GM12878 (cell line): Measurements from ENCODE around the gene CUL4A. TPM values are rescaled to one million over a fixed set of nuclear protein-coding genes. Genes with fewer than 3 reads are reported as not detected.

Experiments used
- ATAC-seq: fragments of 200-7000 bp; cut with Tn5 transposase; 3 replicates; pipeline ENCODE4 v1.9.1; 2020; ENCODE audit warnings: mild to moderate bottlenecking, moderate library complexity
- BruUV-seq: library from RNA; stranded (reverse); fragments of 400-500 nt; replicated peaks from 2 replicates; lab custom pipeline; 2021; lab: Mats Ljungman, UMichigan
- CTCF ChIA-PET: fragments of 300-600 bp; sonication (Branson Sonifier 250); formaldehyde crosslinking; extraction: SDS; loops from one replicate; lab custom pipeline; 2021; ENCODE audit warnings: inconsistent platforms; lab: Yijun Ruan, JAX
- POLR2A ChIA-PET: fragments of 350-600 bp; formaldehyde crosslinking; extraction: SDS; loops from one replicate; lab custom pipeline; 2021; ENCODE audit warnings: inconsistent platforms; lab: Charles Lee
- RAD21 ChIA-PET: fragments of 300-600 bp; sonication (Branson Sonifier 250); formaldehyde crosslinking; loops from one replicate; lab custom pipeline; 2023; ENCODE audit warnings: antibody characterized with exemption; ENCODE audit not compliant: unreplicated experiment; lab: Charles Lee
- SMC1A ChIA-PET: fragments of 300-600 bp; sonication (Branson Sonifier 250); formaldehyde crosslinking; loops from one replicate; lab custom pipeline; 2023; ENCODE audit not compliant: unreplicated experiment, uncharacterized antibody; lab: Charles Lee
- DNase-seq: peaks from one replicate; pipeline ENCODE4 v3.0.0-alpha.2; 2011; ENCODE audit warnings: low read depth, low spot score
- FAIRE-seq: peaks from 3 replicates; lab custom pipeline; 2011; peaks lifted over from hg19 to GRCh38; lab: Jason Lieb, UNC
- H2AFZ ChIP-seq: 2 replicates; pipeline ENCODE4 v1.6.0; 2011; ENCODE audit warnings: low read depth, low read length, control low read depth; ENCODE audit not compliant: control insufficient read depth
- H3K27ac ChIP-seq: 2 replicates; pipeline ENCODE4 v1.5.1; 2011; ENCODE audit warnings: control low read depth; ENCODE audit not compliant: control insufficient read depth, insufficient read depth
- H3K27me3 ChIP-seq, 2 experiments: replicated peaks in 1 of 2; 2 replicates each; pipeline versions ENCODE4 v1.6.0 to v1.6.1; 2011; ENCODE audit warnings: low read length in 1 of 2; ENCODE audit not compliant: control insufficient read depth in 2 of 2, insufficient read depth in 2 of 2
- H3K36me3 ChIP-seq, 2 experiments: 2 replicates each; pipeline ENCODE4 v1.5.1; 2011; ENCODE audit warnings: low read length in 1 of 2; ENCODE audit not compliant: control insufficient read depth in 2 of 2, insufficient read depth in 2 of 2
- H3K4me1 ChIP-seq: 2 replicates; pipeline ENCODE4 v1.6.1; 2011; ENCODE audit warnings: mild to moderate bottlenecking, low read length, moderate library complexity, mixed read lengths; ENCODE audit not compliant: control insufficient read depth, insufficient read depth
- H3K4me2 ChIP-seq: 2 replicates; pipeline ENCODE4 v1.6.0; 2011; ENCODE audit warnings: control low read depth; ENCODE audit not compliant: control insufficient read depth, insufficient read depth
- H3K4me3 ChIP-seq: fragments of 200-600 bp; sonication (generic); 2 replicates; pipeline ENCODE4 v1.5.1; 2016
- H3K79me2 ChIP-seq: 2 replicates; pipeline ENCODE4 v1.6.0; 2011; ENCODE audit warnings: low read length; ENCODE audit not compliant: control insufficient read depth, insufficient read depth
- H3K9ac ChIP-seq: 2 replicates; pipeline ENCODE4 v1.8.0; 2011; ENCODE audit warnings: low read length, control low read depth, mixed read lengths; ENCODE audit not compliant: control insufficient read depth, insufficient read depth
- H3K9me3 ChIP-seq: replicated peaks from 3 replicates; pipeline ENCODE4 v1.5.1; 2011; ENCODE audit warnings: mild to moderate bottlenecking, low read length; ENCODE audit not compliant: control insufficient read depth, insufficient read depth
- H4K20me1 ChIP-seq: 2 replicates; pipeline ENCODE4 v1.6.0; 2011; ENCODE audit not compliant: control insufficient read depth, insufficient read depth
- EP300 ChIP-seq, 2 experiments: fragments of 150-350 bp in 1 of 2; IDR thresholded peaks; 2 replicates each; pipeline ENCODE4 v1.6.1; 2011 to 2012; ENCODE audit warnings: low read depth in 2 of 2, low read length in 2 of 2, borderline replicate concordance in 1 of 2, improper control_type of control experiment in 1 of 2, inconsistent platforms in 1 of 2; ENCODE audit not compliant: control insufficient read depth in 1 of 2
- FOXK2 ChIP-seq: fragments of 450-650 bp; IDR thresholded peaks from 2 replicates; pipeline ENCODE4 v1.6.1; 2017; ENCODE audit warnings: mild to moderate bottlenecking, moderate library complexity
- NRF1 ChIP-seq: conservative IDR thresholded peaks from 2 replicates; pipeline ENCODE4 v1.6.1; 2011; ENCODE audit warnings: mild to moderate bottlenecking, low read depth, low read length, improper control_type of control experiment
- SRF ChIP-seq, 2 experiments: IDR thresholded peaks; 2 replicates each; pipeline ENCODE4 v1.6.1; 2011; ENCODE audit warnings: low read depth in 2 of 2, low read length in 2 of 2, mild to moderate bottlenecking in 1 of 2, moderate library complexity in 1 of 2
- TCF12 ChIP-seq: IDR thresholded peaks from 2 replicates; pipeline ENCODE4 v1.6.1; 2011; ENCODE audit warnings: low read depth, mild to moderate bottlenecking, low read length
- ZBED1 ChIP-seq: IDR thresholded peaks from 2 replicates; pipeline ENCODE4 v1.6.1; 2016; ENCODE audit warnings: borderline replicate concordance
- ZNF622 ChIP-seq: fragments of 450-650 bp; IDR thresholded peaks from 2 replicates; pipeline ENCODE4 v1.6.1; 2017; ENCODE audit warnings: mild to moderate bottlenecking, inconsistent platforms
- WGBS: methylation state at CpG from one replicate; pipeline ENCODE4 v1.1.6; 2016; ENCODE audit warnings: low lambda C conversion rate; ENCODE audit not compliant: insufficient replicate concordance, insufficient coverage; ENCODE audit errors: missing lambda C conversion rate; 5-methylcytosine and 5-hydroxymethylcytosine counted together
- in situ Hi-C: fragments of 300-500 bp; cut with MboI; formaldehyde crosslinking; loops from 9 replicates; pipeline ENCODE4 v1.14.3; 2018; ENCODE audit warnings: mixed read lengths
- intact Hi-C: fragments of 100-400 bp; cut with micrococcal nuclease; formaldehyde crosslinking; loops from one replicate; pipeline ENCODE4 v1.14.2; 2022; ENCODE audit not compliant: unreplicated experiment
- polyA plus RNA-seq, 11 experiments: library from polyadenylated mRNA; depleted of rRNA in 4 of 11; unstranded in 6 of 11; stranded (reverse) in 5 of 11; fragments of >200 nt; fragmentation: Nextera tagmentation in 4 of 11; fragmentation: Illumina TruSeq in 1 of 11; extraction: Ambion mirVana in 4 of 11; extraction: Trizol in 1 of 11; gene quantifications; 1 replicate in 1 of 11; 2 replicates in 10 of 11; pipeline versions ENCODE4 v1.2.1 to v1.2.3, GENCODE V29; 2011 to 2016; ENCODE audit warnings: inconsistent platforms in 2 of 11, missing spikeins in 2 of 11, low read depth in 1 of 11
- total RNA-seq, 4 experiments: library from RNA; depleted of rRNA in 3 of 4; stranded (reverse); fragments of >200 nt in 3 of 4; fragmentation: Illumina TruSeq in 1 of 4; extraction: Trizol in 1 of 4; gene quantifications; 2 replicates each; pipeline versions ENCODE4 v1.2.1 to v1.2.3, GENCODE V29; 2013 to 2021

Gene CUL4A
- total and polyA plus RNA-seq, 10 of the 15 experiments (the other 5 are each of a cell fraction or from before 2014, with no cell fraction given): 19.7 to 74.3 (median 55.6) TPM

DNA sequence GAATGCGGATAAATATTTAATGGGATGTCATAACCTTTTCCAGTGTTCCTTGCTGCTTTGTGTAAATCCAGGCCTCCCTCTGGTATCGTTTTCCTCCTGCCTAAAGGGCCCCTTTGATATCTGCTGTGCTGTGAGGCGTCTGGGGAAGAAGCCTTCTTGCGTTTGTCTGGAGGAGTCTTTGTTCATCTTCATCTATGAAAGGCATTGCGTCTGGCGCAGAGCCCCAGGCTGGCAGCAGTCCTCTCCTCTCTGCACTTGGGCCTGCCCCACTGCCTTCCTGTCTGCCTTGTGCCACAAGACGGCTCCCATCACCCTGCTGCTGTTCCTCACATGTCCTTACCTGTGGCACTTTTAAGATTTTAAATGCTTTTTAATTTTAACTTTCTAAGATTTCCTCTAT, 41.2 kb upstream of the CUL4A start:
- Histone ChIP-seq H4K20me1 (no peaks in the 10 kb centered on the region), H3K4me1 (no peaks in the 10 kb centered on the region), H3K9me3 (no peaks in the 10 kb centered on the region), H3K4me2 (no peak overlapping the region), H3K27ac (no peak overlapping the region), H3K79me2 (no peaks in the 10 kb centered on the region), H3K36me3 (peaks cover 0 to 6% of the 10 kb centered on the region in 2 experiments; a peak in 3 of 4 replicates), H3K9ac (no peak overlapping the region), H3K4me3 (no peak overlapping the region), H2AFZ (no peak overlapping the region), H3K27me3 (no peaks in the 10 kb centered on the region)
- ATAC-seq (no peak), FAIRE-seq (no peak), DNase-seq (no peak)
- POLR2A ChIA-PET: no interaction called here
- RAD21 ChIA-PET: no interaction called here
- in situ Hi-C loops: no loop called here
- TF ChIP-seq NRF1: no peak
- SMC1A ChIA-PET: no interaction called here
- intact Hi-C loops: no loop called here
- 98% methylated on average over 7 of the region's 7 CpGs for WGBS
- no TSS peak for BruUV-seq
- CTCF ChIA-PET: no interaction called here

- ATAC-seq (no peak), DNase-seq (no peak), FAIRE-seq (no peak)
- ChIA-PET CTCF (no interaction called here), RAD21 (no interaction called here), POLR2A (no interaction called here), SMC1A (interaction anchor here (1.0 kb wide), 1 partner anchor 9 kb away, joined by 3 read pairs; no protein-coding TSS in a partner anchor)
- no peak overlapping the region for H2AFZ ChIP-seq
- no peaks in the 10 kb centered on the region for H4K20me1 ChIP-seq
- no peak overlapping the region for H3K4me2 ChIP-seq
- H3K27ac ChIP-seq: no peak overlapping the region
- peaks cover 0 to 6% of the 10 kb centered on the region in 2 experiments; a peak in 3 of 4 replicates for H3K36me3 ChIP-seq
- no peaks in the 10 kb centered on the region for H3K79me2 ChIP-seq
- no peaks in the 10 kb centered on the region for H3K27me3 ChIP-seq
- H3K4me1 ChIP-seq: no peaks in the 10 kb centered on the region
- H3K9me3 ChIP-seq: no peaks in the 10 kb centered on the region
- no peak overlapping the region for H3K9ac ChIP-seq
- H3K4me3 ChIP-seq: no peak overlapping the region
- 94% methylated on average over 11 of the region's 13 CpGs for WGBS
- TF ChIP-seq SRF (IDR thresholded peaks at IDR 0.05; ENCODE audit: low read depth in 2 of 2, low read length in 2 of 2): no peak
- no peak for TF ChIP-seq EP300 (IDR thresholded peaks at IDR 0.05; ENCODE audit: borderline replicate concordance in 1 of 2, control insufficient read depth in 1 of 2, low read depth in 2 of 2, low read length in 2 of 2)
- TF ChIP-seq FOXK2: no peak
- TF ChIP-seq TCF12: no peak
- no peak for TF ChIP-seq ZNF622
- TF ChIP-seq ZBED1: no peak
- intact Hi-C loops (no loop called here), in situ Hi-C loops (no loop called here)
- BruUV-seq: no TSS peak
These were observed 39.8 kb upstream of the CUL4A start for GRCh38 chr13:113169277-113170272.
